Globus pallidus (tissue), 1 donor: ENCODE data around the gene ALDH3B1.

Experiments
- DNase-seq: peaks from one replicate; pipeline ENCODE4 v3.0.0-alpha.2; 2015; ENCODE audit warnings: low spot score

The ALDH3B1 gene

GRCh38 chr11:68071281-68072048 lies 61.3 kb downstream of the ALDH3B1 start:
- DNase-seq: no peak

- no peak for DNase-seq
Measured at GRCh38 chr11:68074584-68075352, 64.6 kb downstream of the ALDH3B1 start.

GRCh38 chr11:68076371-68077042 lies 66.4 kb downstream of the ALDH3B1 start:
- no peak for DNase-seq

GRCh38 chr11:68077617-68078582 lies 67.8 kb downstream of the ALDH3B1 start:
- no peak for DNase-seq
